H1 (cell line): ENCODE results near the gene ACAP3. TPM values are rescaled to one million over a fixed set of nuclear protein-coding genes. Genes with fewer than 3 reads are reported as not detected.

ENCODE experiments used
- CTCF ChIA-PET: fragments of 300-600 bp; sonication (Branson Sonifier 250); formaldehyde crosslinking; loops from one replicate; lab custom pipeline; 2021; ENCODE audit not compliant: partially characterized antibody; lab: Charles Lee
- POLR2A ChIA-PET: fragments of 300-600 bp; sonication (Branson Sonifier 250); formaldehyde crosslinking; loops from one replicate; lab custom pipeline; 2021; ENCODE audit warnings: inconsistent platforms; ENCODE audit not compliant: partially characterized antibody; lab: Charles Lee
- DNase-seq, 2 experiments: peaks; one replicate each; pipeline versions ENCODE4 v3.0.0 to v3.0.0-alpha.2; 2010 to 2022; ENCODE audit warnings: low spot score in 2 of 2, low read depth in 1 of 2, mixed read lengths in 1 of 2
- FAIRE-seq: peaks from 2 replicates; lab custom pipeline; 2011; peaks lifted over from hg19 to GRCh38; lab: Jason Lieb, UNC
- H2AFZ ChIP-seq: 2 replicates; pipeline ENCODE4 v1.8.1; 2012; ENCODE audit warnings: low read length, inconsistent platforms
- H2AK5ac ChIP-seq: 2 replicates; pipeline ENCODE4 v1.6.1; 2013; ENCODE audit warnings: low read depth, low read length
- H2BK120ac ChIP-seq: replicated peaks from 2 replicates; pipeline ENCODE3; 2013; ENCODE audit warnings: low read depth, low read length, inconsistent platforms
- H2BK12ac ChIP-seq: 2 replicates; pipeline ENCODE4 v1.6.1; 2013; ENCODE audit warnings: low read depth, low read length
- H2BK15ac ChIP-seq: 2 replicates; pipeline ENCODE4 v1.6.1; 2013; ENCODE audit warnings: low read length
- H2BK20ac ChIP-seq: 2 replicates; pipeline ENCODE4 v1.6.1; 2013; ENCODE audit warnings: low read length
- H2BK5ac ChIP-seq: 2 replicates; pipeline ENCODE4 v1.6.1; 2013; ENCODE audit warnings: low read depth, low read length
- H3K14ac ChIP-seq: 2 replicates; pipeline ENCODE4 v1.6.1; 2013; ENCODE audit warnings: inconsistent platforms; ENCODE audit not compliant: insufficient read length
- H3K18ac ChIP-seq: 2 replicates; pipeline ENCODE4 v1.6.1; 2013; ENCODE audit warnings: low read length; ENCODE audit errors: extremely low read depth
- H3K23ac ChIP-seq: 2 replicates; pipeline ENCODE4 v1.6.1; 2013; ENCODE audit warnings: inconsistent platforms; ENCODE audit not compliant: insufficient read length
- H3K23me2 ChIP-seq: 2 replicates; pipeline ENCODE4 v1.6.1; 2013; ENCODE audit warnings: low read depth, low read length
- H3K27ac ChIP-seq: 2 replicates; pipeline ENCODE4 v1.6.1; 2011; ENCODE audit warnings: low read depth, low read length, inconsistent platforms
- H3K27me3 ChIP-seq, 4 experiments: replicated peaks in 1 of 4; 1 replicate in 1 of 4; 2 replicates in 3 of 4; pipeline versions ENCODE4 v1.6.1 to v1.8.1; 2011 to 2013; ENCODE audit warnings: low read length in 3 of 4, mild to moderate bottlenecking in 3 of 4, inconsistent platforms in 2 of 4, mixed read lengths in 2 of 4, moderate library complexity in 1 of 4; ENCODE audit not compliant: control insufficient read depth in 3 of 4, insufficient read depth in 3 of 4; ENCODE audit errors: extremely low read depth in 1 of 4
- H3K36me3 ChIP-seq, 4 experiments: 2 replicates each; pipeline versions ENCODE4 v1.6.1 to v1.8.1; 2011 to 2013; ENCODE audit warnings: mild to moderate bottlenecking in 4 of 4, low read length in 3 of 4, moderate library complexity in 2 of 4, control low read depth in 1 of 4, inconsistent platforms in 1 of 4; ENCODE audit not compliant: insufficient read depth in 4 of 4, control insufficient read depth in 2 of 4
- H3K4ac ChIP-seq: replicated peaks from 2 replicates; pipeline ENCODE3; 2013; ENCODE audit warnings: low read length, low read depth, mixed read lengths, inconsistent platforms; ENCODE audit not compliant: insufficient read length
- H3K4me1 ChIP-seq, 4 experiments: replicated peaks in 1 of 4; 1 replicate in 1 of 4; 2 replicates in 3 of 4; pipeline versions ENCODE4 v1.6.1 to v1.8.1; 2011 to 2013; ENCODE audit warnings: low read length in 3 of 4, inconsistent platforms in 2 of 4, mixed read lengths in 1 of 4; ENCODE audit not compliant: insufficient read depth in 4 of 4, control insufficient read depth in 3 of 4
- H3K4me2 ChIP-seq, 2 experiments: 2 replicates each; pipeline versions ENCODE4 v1.6.1 to v1.8.1; 2011 to 2013; ENCODE audit warnings: low read depth in 2 of 2, low read length in 2 of 2, control low read depth in 1 of 2, inconsistent platforms in 1 of 2, mild to moderate bottlenecking in 1 of 2; ENCODE audit not compliant: insufficient read depth in 1 of 2
- H3K4me3 ChIP-seq, 4 experiments: fragments of 200-600, 300-600 bp in 1 of 4; sonication (generic), shearing (Covaris generic), sonication (Bioruptor Twin) in 1 of 4; 2 replicates each; pipeline versions ENCODE4 v1.5.1 to v1.8.1; 2011 to 2016; ENCODE audit warnings: low read length in 4 of 4, low read depth in 3 of 4, control low read depth in 2 of 4, inconsistent platforms in 2 of 4, mild to moderate bottlenecking in 2 of 4, mixed read lengths in 1 of 4, moderate library complexity in 1 of 4; ENCODE audit not compliant: insufficient read depth in 2 of 4; ENCODE audit errors: extremely low read depth in 1 of 4
- H3K56ac ChIP-seq: replicated peaks from 2 replicates; pipeline ENCODE3; 2013; ENCODE audit warnings: low read depth, mild to moderate bottlenecking, mixed read lengths, low read length, inconsistent platforms; ENCODE audit not compliant: insufficient read length
- H3K79me1 ChIP-seq: 2 replicates; pipeline ENCODE4 v1.6.1; 2013; ENCODE audit warnings: low read depth, low read length, control low read depth
- H3K79me2 ChIP-seq, 2 experiments: 2 replicates each; pipeline versions ENCODE4 v1.6.1 to v1.8.1; 2012 to 2013; ENCODE audit warnings: low read length in 2 of 2, mild to moderate bottlenecking in 2 of 2, inconsistent platforms in 1 of 2; ENCODE audit not compliant: insufficient read depth in 2 of 2, control insufficient read depth in 1 of 2
- H3K9ac ChIP-seq, 4 experiments: replicated peaks in 1 of 4; 1 replicate in 1 of 4; 2 replicates in 3 of 4; pipeline versions ENCODE4 v1.6.1 to v1.8.1; 2011 to 2013; ENCODE audit warnings: low read depth in 3 of 4, low read length in 3 of 4, control low read depth in 2 of 4, mild to moderate bottlenecking in 2 of 4, moderate library complexity in 2 of 4, inconsistent platforms in 1 of 4; ENCODE audit errors: extremely low read depth in 1 of 4
- H3K9me3 ChIP-seq, 2 experiments: 2 replicates each; pipeline versions ENCODE4 v1.6.1 to v1.8.1; 2012 to 2013; ENCODE audit warnings: mild to moderate bottlenecking in 2 of 2, moderate library complexity in 2 of 2, control low read depth in 1 of 2, inconsistent platforms in 1 of 2, low read depth in 1 of 2, low read length in 1 of 2, mixed read lengths in 1 of 2; ENCODE audit not compliant: insufficient read depth in 2 of 2
- H4K20me1 ChIP-seq, 2 experiments: replicated peaks in 1 of 2; 2 replicates each; pipeline versions ENCODE3 to v1.8.1; 2011 to 2013; ENCODE audit warnings: inconsistent platforms in 2 of 2, low read length in 2 of 2, mild to moderate bottlenecking in 1 of 2; ENCODE audit not compliant: insufficient read depth in 2 of 2, control insufficient read depth in 1 of 2
- H4K5ac ChIP-seq: 2 replicates; pipeline ENCODE4 v1.6.1; 2013; ENCODE audit warnings: low read length, low read depth, mixed read lengths, inconsistent platforms; ENCODE audit not compliant: insufficient read length
- H4K8ac ChIP-seq: 2 replicates; pipeline ENCODE4 v1.8.0; 2013; ENCODE audit warnings: mild to moderate bottlenecking, moderate library complexity, low read length, inconsistent platforms; ENCODE audit not compliant: insufficient read depth; ENCODE audit errors: extremely low read depth
- H4K91ac ChIP-seq: replicated peaks from 2 replicates; pipeline ENCODE3; 2013; ENCODE audit warnings: low read length, mixed read lengths, inconsistent platforms; ENCODE audit not compliant: insufficient read length
- BACH1 ChIP-seq: IDR thresholded peaks from 2 replicates; pipeline ENCODE4 v1.6.1; 2012; ENCODE audit warnings: low read length, improper control_type of control experiment
- CHD1 ChIP-seq: IDR thresholded peaks from 2 replicates; pipeline ENCODE4 v1.6.1; 2012; ENCODE audit warnings: low read depth, low read length, improper control_type of control experiment
- GABPA ChIP-seq: IDR thresholded peaks from 2 replicates; pipeline ENCODE4 v1.6.1; 2011; ENCODE audit warnings: mild to moderate bottlenecking, low read length, moderate library complexity, borderline replicate concordance; ENCODE audit not compliant: insufficient read depth
- KDM1A ChIP-seq: fragments of 200-600, 300-600 bp; sonication (generic); IDR thresholded peaks from 2 replicates; pipeline ENCODE4 v1.7.1; 2016; ENCODE audit warnings: mild to moderate bottlenecking, low read length, borderline replicate concordance
- RAD21 ChIP-seq, 2 experiments: IDR thresholded peaks in 1 of 2; conservative IDR thresholded peaks in 1 of 2; 2 replicates each; pipeline ENCODE4 v1.6.1; 2011; ENCODE audit warnings: low read depth in 2 of 2, low read length in 2 of 2, improper control_type of control experiment in 1 of 2, inconsistent platforms in 1 of 2, mild to moderate bottlenecking in 1 of 2, moderate library complexity in 1 of 2
- RXRA ChIP-seq: IDR thresholded peaks from 2 replicates; pipeline ENCODE4 v1.6.1; 2011; ENCODE audit warnings: low read depth, mild to moderate bottlenecking, low read length, moderate library complexity; ENCODE audit not compliant: insufficient read depth
- SP2 ChIP-seq: IDR thresholded peaks from 2 replicates; pipeline ENCODE4 v1.6.1; 2012; ENCODE audit warnings: mild to moderate bottlenecking, low read length, inconsistent platforms
- YY1 ChIP-seq: IDR thresholded peaks from 2 replicates; pipeline ENCODE4 v1.6.1; 2011; ENCODE audit warnings: low read depth, mild to moderate bottlenecking, low read length
- WGBS, 2 experiments: shearing (Covaris generic) in 1 of 2; methylation state at CpG; one replicate each; pipeline versions ENCODE4 v1.1.6 to v1.1.7; 2013 to 2015; ENCODE audit warnings: low lambda C conversion rate in 2 of 2, mixed read lengths in 2 of 2, inconsistent platforms in 1 of 2, low coverage in 1 of 2, missing lambda C conversion rate in 1 of 2; ENCODE audit not compliant: insufficient replicate concordance in 2 of 2, insufficient coverage in 1 of 2, insufficient read length in 1 of 2; ENCODE audit errors: extremely low coverage in 1 of 2, missing lambda C conversion rate in 1 of 2; 5-methylcytosine and 5-hydroxymethylcytosine counted together
- polyA plus RNA-seq, 7 experiments: library from polyadenylated mRNA; depleted of rRNA in 3 of 7; stranded (reverse) in 5 of 7; unstranded in 2 of 7; fragments of >200 nt in 5 of 7; fragments of 200-250 nt in 2 of 7; gene quantifications; 1 replicate in 5 of 7; 2 replicates in 1 of 7; 4 replicates in 1 of 7; pipeline versions ENCODE4 v1.2.1 to v1.2.3, GENCODE V29; 2011 to 2013; ENCODE audit warnings: missing spikeins in 2 of 7, mixed read lengths in 2 of 7
- total RNA-seq: library from RNA; stranded (reverse); fragmentation: NEBNext Ultra II Directional; extraction: Animal tissue kit (Norgen Biotek cat#: 25700); gene quantifications from 2 replicates; pipeline ENCODE4 v1.2.1, GENCODE V29; 2021
- TF ChIP-seq, protein P1 (sequence below): IDR thresholded peaks from 2 replicates; pipeline ENCODE4 v1.6.1; 2011; ENCODE audit warnings: low read depth, mild to moderate bottlenecking, low read length; ENCODE audit not compliant: insufficient read depth

The ACAP3 gene
- total and polyA plus RNA-seq, 2 of the 8 experiments (the other 6 are each of a cell fraction or from before 2014, with no cell fraction given): 14.8 to 28.3 TPM

DNA sequence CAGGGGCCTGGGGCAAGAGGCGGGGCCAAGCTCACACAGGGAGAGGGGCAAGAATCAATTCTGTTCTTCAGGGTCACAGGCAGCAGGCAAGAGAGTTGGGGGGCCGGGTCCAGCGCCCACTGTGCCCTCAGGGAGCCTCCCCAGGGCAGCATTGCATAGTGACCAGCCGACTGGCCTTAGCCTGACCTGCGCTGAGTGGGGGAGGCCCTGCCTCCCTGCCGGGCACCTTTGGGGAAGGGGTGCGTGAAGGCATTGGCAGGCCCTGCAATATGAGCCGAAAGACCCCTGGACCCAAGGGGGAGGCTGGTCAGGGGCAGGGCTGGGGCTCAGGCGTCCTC, 15.3 kb downstream of the ACAP3 start:
- H3K23ac ChIP-seq: no peak overlapping the region
- H3K14ac ChIP-seq: no peak overlapping the region
- no peak overlapping the region for H2BK15ac ChIP-seq
- H3K4me1 ChIP-seq: peaks cover 0 to 8% (median 0%) of the 10 kb centered on the region in 4 experiments; a peak in 2 of 7 replicates
- no peak overlapping the region for H4K8ac ChIP-seq
- no peaks in the 10 kb centered on the region for H3K79me1 ChIP-seq
- no peak overlapping the region for H2BK20ac ChIP-seq
- no peak overlapping the region for H3K27ac ChIP-seq
- no peak for DNase-seq
- peaks cover 0 to 3% (median 0%) of the 10 kb centered on the region in 4 experiments; a peak in 1 of 7 replicates for H3K27me3 ChIP-seq
- FAIRE-seq: no peak
- no peak overlapping the region for H2BK5ac ChIP-seq
- ChIA-PET CTCF (interaction anchor here (0.6 to 3.4 kb wide), 38 partner anchors 8 to 1006 kb away, joined by 3 to 38 read pairs (median 5); partner anchors contain the start of genes ACAP3, SCNN1D, TTLL10 and UBE2J2), POLR2A (interaction anchor here (0.9 to 2.3 kb wide), 6 partner anchors 8 to 22 kb away, joined by 3 to 9 read pairs (median 4); partner anchors contain the start of gene UBE2J2)
- no peak overlapping the region for H2BK12ac ChIP-seq
- TF ChIP-seq, protein P1, sequence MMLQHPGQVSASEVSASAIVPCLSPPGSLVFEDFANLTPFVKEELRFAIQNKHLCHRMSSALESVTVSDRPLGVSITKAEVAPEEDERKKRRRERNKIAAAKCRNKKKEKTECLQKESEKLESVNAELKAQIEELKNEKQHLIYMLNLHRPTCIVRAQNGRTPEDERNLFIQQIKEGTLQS: no peak
- TF ChIP-seq RAD21 (IDR thresholded peaks at IDR 0.05 in 1 of 2, conservative IDR thresholded peaks at IDR 0.05 in 1 of 2; ENCODE audit: low read depth in 2 of 2, low read length in 2 of 2): no peak
- TF ChIP-seq YY1: no peak
- TF ChIP-seq BACH1: no peak
- no peak for TF ChIP-seq RXRA
- no peak for TF ChIP-seq SP2
- no peak for TF ChIP-seq KDM1A
- no peak for TF ChIP-seq CHD1
- TF ChIP-seq GABPA: no peak
- no peaks in the 10 kb centered on the region for H3K23me2 ChIP-seq
- 100% methylated on average over 2 of the region's 9 CpGs; no CpG with 5 or more reads in 1 of the 2 experiments for WGBS, 2 experiments
- 0 out of 8 replicates have a peak, but pooled peaks cover 0 to 3% (median 0%) of the 10 kb centered on the region in 4 experiments for H3K36me3 ChIP-seq
- H4K20me1 ChIP-seq: peaks cover 2 to 6% of the 10 kb centered on the region in 2 experiments
- H4K5ac ChIP-seq: no peak overlapping the region
- no peak overlapping the region for H3K18ac ChIP-seq
- no peak overlapping the region for H2AFZ ChIP-seq
- no peak overlapping the region for H4K91ac ChIP-seq
- H3K9ac ChIP-seq: no peak overlapping the region
- no peak overlapping the region for H3K4ac ChIP-seq
- H2AK5ac ChIP-seq: no peak overlapping the region
- no peak overlapping the region for H3K4me2 ChIP-seq
- no peak overlapping the region for H3K56ac ChIP-seq
- no peak overlapping the region for H2BK120ac ChIP-seq
- H3K9me3 ChIP-seq: peaks cover 0 to 2% of the 10 kb centered on the region in 2 experiments; a peak in 1 of 4 replicates
- H3K4me3 ChIP-seq: no peak overlapping the region
- no peaks in the 10 kb centered on the region for H3K79me2 ChIP-seq
